Ishikawa (cell line): ENCODE measurements around the gene CD300LB.

ENCODE experiments used
- CEBPB ChIP-seq: IDR thresholded peaks from 2 replicates; pipeline ENCODE4 v1.6.1; 2012
- CREB1 ChIP-seq: IDR thresholded peaks from 2 replicates; pipeline ENCODE4 v1.6.1; 2012; ENCODE audit warnings: low read depth
- EGR1 ChIP-seq: IDR thresholded peaks from 2 replicates; pipeline ENCODE4 v1.6.1; 2012
- EP300 ChIP-seq: IDR thresholded peaks from 2 replicates; pipeline ENCODE4 v1.6.1; 2012; ENCODE audit warnings: borderline replicate concordance
- FOXM1 ChIP-seq: IDR thresholded peaks from 2 replicates; pipeline ENCODE4 v1.6.1; 2012; ENCODE audit warnings: low read depth, borderline replicate concordance
- MAX ChIP-seq: IDR thresholded peaks from 2 replicates; pipeline ENCODE4 v1.6.1; 2012
- NFIC ChIP-seq: IDR thresholded peaks from 2 replicates; pipeline ENCODE4 v1.6.1; 2012
- RAD21 ChIP-seq: IDR thresholded peaks from 2 replicates; pipeline ENCODE4 v1.6.1; 2012; ENCODE audit warnings: low read depth
- REST ChIP-seq: IDR thresholded peaks from 2 replicates; pipeline ENCODE4 v1.6.1; 2012; ENCODE audit warnings: low read depth, mild to moderate bottlenecking
- TAF1 ChIP-seq: IDR thresholded peaks from 2 replicates; pipeline ENCODE4 v1.6.1; 2012; ENCODE audit warnings: low read depth, mild to moderate bottlenecking
- TCF12 ChIP-seq: IDR thresholded peaks from 2 replicates; pipeline ENCODE4 v1.6.1; 2012; ENCODE audit warnings: low read depth
- TEAD4 ChIP-seq: IDR thresholded peaks from 2 replicates; pipeline ENCODE4 v1.6.1; 2012
- USF1 ChIP-seq: IDR thresholded peaks from 2 replicates; pipeline ENCODE4 v1.6.1; 2012
- YY1 ChIP-seq: IDR thresholded peaks from 2 replicates; pipeline ENCODE4 v1.6.1; 2012; ENCODE audit warnings: low read depth
- ZBTB7A ChIP-seq: IDR thresholded peaks from 2 replicates; pipeline ENCODE4 v1.6.1; 2012; ENCODE audit warnings: low read depth

Gene CD300LB

DNA sequence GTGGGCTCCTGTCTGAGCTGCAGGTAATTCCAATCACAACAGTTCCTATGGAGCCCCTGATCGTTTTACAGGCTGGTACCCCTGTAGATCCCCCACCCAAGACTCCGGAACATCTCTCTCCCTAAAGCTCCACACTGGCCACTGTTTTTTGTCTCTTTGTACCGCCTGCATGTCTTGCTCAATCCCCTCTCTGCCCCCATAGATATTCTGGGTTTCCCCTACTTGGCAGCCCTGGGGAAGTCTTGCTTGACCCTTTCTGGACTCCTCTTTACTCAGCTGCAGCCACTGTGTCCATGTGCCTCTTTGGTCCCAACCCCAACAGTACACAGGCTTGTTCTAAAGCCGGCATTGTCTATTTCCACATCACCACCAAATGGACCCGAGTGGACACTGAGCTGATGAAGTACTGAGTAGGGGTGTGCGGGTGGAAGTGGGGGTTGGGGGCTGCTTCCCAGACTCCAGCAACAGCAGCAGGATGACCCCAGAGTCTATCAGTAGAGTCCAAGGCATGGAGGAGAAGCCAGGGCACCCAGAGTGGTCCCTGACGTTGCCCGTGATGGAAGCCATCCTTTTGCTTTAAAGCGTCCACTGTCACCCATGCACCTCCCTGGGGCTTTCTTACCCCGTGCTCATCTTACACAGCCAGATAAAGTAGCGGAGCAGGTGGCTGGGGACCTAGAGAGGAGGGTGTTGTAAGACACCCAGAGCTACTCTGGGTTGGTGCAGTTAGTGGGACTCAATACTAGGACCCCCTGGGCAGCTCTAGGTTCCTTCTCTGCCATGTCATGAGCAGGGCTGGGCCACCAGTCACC lies 6.4 kb downstream of the CD300LB start:
- TF ChIP-seq FOXM1: no peak
- TF ChIP-seq NFIC: no peak
- TF ChIP-seq TAF1: no peak
- no peak for TF ChIP-seq EP300
- no peak for TF ChIP-seq REST
- TF ChIP-seq YY1: no peak
- no peak for TF ChIP-seq TCF12
- no peak for TF ChIP-seq ZBTB7A
- TF ChIP-seq USF1: no peak
- no peak for TF ChIP-seq MAX
- no peak for TF ChIP-seq CEBPB
- TF ChIP-seq EGR1: no peak
- TF ChIP-seq RAD21: no peak
- no peak for TF ChIP-seq TEAD4
- no peak for TF ChIP-seq CREB1

DNA sequence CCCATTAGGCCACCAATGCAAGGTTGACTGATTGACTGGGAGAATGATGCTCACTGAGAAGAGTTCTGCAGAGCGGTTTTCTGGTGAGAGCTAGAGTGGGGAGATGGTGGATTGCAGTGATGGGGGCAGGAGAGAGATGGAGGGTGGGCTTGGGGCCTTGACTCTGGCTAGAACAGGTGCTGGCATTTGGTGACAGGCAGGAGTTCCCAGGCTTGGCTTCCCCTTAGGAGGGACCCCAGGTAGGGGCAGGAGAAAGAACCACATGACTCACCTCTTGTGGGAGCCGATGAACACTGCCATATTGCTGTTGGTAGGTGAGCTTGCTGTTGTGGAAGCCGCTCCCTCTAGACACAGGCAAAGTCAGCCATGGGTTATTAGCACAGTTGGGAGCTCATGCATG lies 8.0 kb downstream of the CD300LB start:
- no peak for TF ChIP-seq NFIC
- TF ChIP-seq USF1: no peak
- no peak for TF ChIP-seq RAD21
- TF ChIP-seq ZBTB7A: no peak
- TF ChIP-seq FOXM1: no peak
- no peak for TF ChIP-seq TAF1
- no peak for TF ChIP-seq CEBPB
- TF ChIP-seq EGR1: no peak
- TF ChIP-seq MAX: no peak
- TF ChIP-seq CREB1: no peak
- TF ChIP-seq TEAD4: no peak

GRCh38 chr17:74522381-74523105 lies 8.7 kb downstream of the CD300LB start:
- TF ChIP-seq TEAD4 (no peak), REST (no peak), RAD21 (no peak), TCF12 (no peak), CREB1 (no peak), ZBTB7A (no peak), YY1 (no peak), EGR1 (no peak), FOXM1 (no peak), MAX (no peak), TAF1 (no peak), USF1 (no peak), NFIC (no peak), EP300 (no peak), CEBPB (no peak)

DNA sequence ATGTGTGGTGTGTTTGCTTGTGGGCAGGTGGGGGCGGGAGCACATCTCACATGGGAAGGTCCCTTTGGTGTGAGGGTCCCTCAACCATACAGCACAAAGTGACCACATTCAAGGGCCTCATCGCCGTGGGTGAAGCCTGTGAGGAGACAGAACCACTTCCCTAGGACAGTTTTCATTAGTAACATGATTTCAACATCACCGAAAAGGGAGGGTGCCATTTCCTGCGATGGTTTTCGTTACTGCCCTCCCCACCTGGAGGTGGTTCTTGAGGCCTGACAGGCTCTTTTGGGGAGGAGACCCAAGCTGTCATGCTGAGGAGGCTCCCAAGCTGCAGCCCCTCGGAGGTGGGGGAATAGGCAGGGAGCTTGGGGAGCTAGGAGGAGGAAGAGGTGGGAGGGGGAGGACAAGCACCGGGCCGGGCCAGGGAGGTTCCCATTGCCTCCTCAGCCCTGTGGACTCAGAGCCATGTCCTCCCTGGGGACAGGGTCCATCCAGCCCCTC lies 9.5 kb downstream of the CD300LB start:
- no peak for TF ChIP-seq EGR1
- no peak for TF ChIP-seq REST
- TF ChIP-seq MAX: no peak
- TF ChIP-seq TEAD4: no peak
- TF ChIP-seq TAF1: no peak
- TF ChIP-seq USF1: no peak
- TF ChIP-seq NFIC: no peak
- no peak for TF ChIP-seq FOXM1
- no peak for TF ChIP-seq YY1
- TF ChIP-seq TCF12: no peak
- no peak for TF ChIP-seq RAD21
- no peak for TF ChIP-seq CEBPB
- no peak for TF ChIP-seq ZBTB7A
- TF ChIP-seq EP300: no peak
- TF ChIP-seq CREB1: no peak
